ENCODE measurements around the gene RALBP1. TPM values are rescaled to one million over a fixed set of nuclear protein-coding genes. Genes with fewer than 3 reads are reported as not detected.

The RALBP1 gene
- total RNA-seq, 2 donors from 2014 or later, result 22.1 to 29.6 TPM

GRCh38 chr18:9539283-9539682, 64.0 kb downstream of the RALBP1 start:
- no peak for TF ChIP-seq CTCF (IDR thresholded peaks at IDR 0.05)
- TF ChIP-seq POLR2A (IDR thresholded peaks at IDR 0.05), result no peak
- H3K4me1 ChIP-seq, result no peaks in the 10 kb centered on the region
- H3K27me3 ChIP-seq, result no peaks in the 10 kb centered on the region
- DNase-seq (no peak), ATAC-seq (no peak)
- WGBS, 2 donors, result 93 to 95% methylated on average over 6 of the region's 6 CpGs
- no peak overlapping the region for H3K27ac ChIP-seq
- H3K4me3 ChIP-seq, result no peak overlapping the region
- H3K36me3 ChIP-seq (replicated peaks in 1 of 2; ENCODE audit: insufficient read depth in 1 of 2, low read depth in 2 of 2), result peaks cover 0 to 9% of the 10 kb centered on the region in 2 donors
- H3K9me3 ChIP-seq, result no peaks in the 10 kb centered on the region
- intact Hi-C loops (cut with DNase I), result no loop called here

GRCh38 chr18:9539938-9540337, 64.6 kb downstream of the RALBP1 start:
- 84 to 92% methylated on average over 6 to 8 of the region's 8 CpGs for WGBS, 2 donors
- no peak overlapping the region for H3K4me3 ChIP-seq
- DNase-seq, result no peak
- no peak for TF ChIP-seq CTCF (IDR thresholded peaks at IDR 0.05)
- TF ChIP-seq POLR2A (IDR thresholded peaks at IDR 0.05), result no peak
- no peaks in the 10 kb centered on the region for H3K9me3 ChIP-seq
- ATAC-seq, result no peak
- no peaks in the 10 kb centered on the region for H3K27me3 ChIP-seq
- no peak overlapping the region for H3K27ac ChIP-seq
- H3K36me3 ChIP-seq (replicated peaks in 1 of 2; ENCODE audit: insufficient read depth in 1 of 2, low read depth in 2 of 2), result peaks cover 0 to 6% of the 10 kb centered on the region in 2 donors
- intact Hi-C loops (cut with DNase I), result no loop called here
- H3K4me1 ChIP-seq, result no peaks in the 10 kb centered on the region

- WGBS, 2 donors, result 76 to 97% methylated on average over 4 of the region's 4 CpGs
- ATAC-seq (no peak), DNase-seq (no peak)
- Histone ChIP-seq H3K27ac (no peak overlapping the region), H3K27me3 (no peaks in the 10 kb centered on the region), H3K9me3 (no peaks in the 10 kb centered on the region), H3K4me1 (no peaks in the 10 kb centered on the region), H3K4me3 (no peak overlapping the region), H3K36me3 (replicated peaks in 1 of 2; ENCODE audit: insufficient read depth in 1 of 2, low read depth in 2 of 2) (peaks cover 0 to 2% of the 10 kb centered on the region in 2 donors)
- intact Hi-C loops (cut with DNase I), result no loop called here
- TF ChIP-seq CTCF (IDR thresholded peaks at IDR 0.05) (no peak), POLR2A (IDR thresholded peaks at IDR 0.05) (no peak)
Measured at GRCh38 chr18:9542924-9543323, 67.6 kb downstream of the RALBP1 start.

GRCh38 chr18:9545029-9545428, 69.7 kb downstream of the RALBP1 start:
- Histone ChIP-seq H3K4me1 (no peaks in the 10 kb centered on the region), H3K4me3 (no peak overlapping the region), H3K36me3 (replicated peaks in 1 of 2; ENCODE audit: insufficient read depth in 1 of 2, low read depth in 2 of 2) (peaks cover 0 to 15% of the 10 kb centered on the region in 2 donors), H3K27ac (no peak overlapping the region), H3K27me3 (no peaks in the 10 kb centered on the region), H3K9me3 (no peaks in the 10 kb centered on the region)
- ATAC-seq, result no peak
- no peak for TF ChIP-seq CTCF (IDR thresholded peaks at IDR 0.05)
- no peak for TF ChIP-seq POLR2A (IDR thresholded peaks at IDR 0.05)
- intact Hi-C loops (cut with DNase I), result no loop called here
- DNase-seq, result no peak
- WGBS, 2 donors, result 78 to 80% methylated on average over 5 of the region's 5 CpGs

- ATAC-seq, result no peak
- TF ChIP-seq CTCF (IDR thresholded peaks at IDR 0.05) (no peak), POLR2A (IDR thresholded peaks at IDR 0.05) (no peak)
- no peak for DNase-seq
- H3K4me3 ChIP-seq, result no peak overlapping the region
- intact Hi-C loops (cut with DNase I), result no loop called here
- H3K9me3 ChIP-seq, result no peaks in the 10 kb centered on the region
- peaks cover 0 to 21% of the 10 kb centered on the region in 2 donors for H3K36me3 ChIP-seq (replicated peaks in 1 of 2; ENCODE audit: insufficient read depth in 1 of 2, low read depth in 2 of 2)
- H3K4me1 ChIP-seq, result no peaks in the 10 kb centered on the region
- H3K27me3 ChIP-seq, result no peaks in the 10 kb centered on the region
- no peak overlapping the region for H3K27ac ChIP-seq
- WGBS, 2 donors, result 82 to 93% methylated on average over 6 of the region's 6 CpGs
Measured at GRCh38 chr18:9546468-9546867, 71.2 kb downstream of the RALBP1 start.

Measured in body of pancreas (tissue), 4 donors.